K562 (cell line): Measurements from ENCODE around the gene NAT10. TPM values are rescaled to one million over a fixed set of nuclear protein-coding genes. Genes with fewer than 3 reads are reported as not detected.

ENCODE experiments used
- ATAC-seq: fragments of 200-7000 bp; cut with Tn5 transposase; 3 replicates; pipeline ENCODE4 v1.9.1; 2020; ENCODE audit warnings: moderate library complexity
- BruUV-seq: library from RNA; stranded (reverse); fragments of 400-500 nt; replicated peaks from 2 replicates; lab custom pipeline; 2021; lab: Mats Ljungman, UMichigan
- CTCF ChIA-PET: fragments of 300-600 bp; formaldehyde crosslinking; extraction: SDS; loops from one replicate; lab custom pipeline; 2021; ENCODE audit warnings: low intra/inter-chr PET ratio; lab: Yijun Ruan, JAX
- POLR2A ChIA-PET: fragments of 300-600, 350-650 bp; sonication (Branson Sonifier 250); formaldehyde crosslinking; extraction: SDS; loops from one replicate; lab custom pipeline; 2021; ENCODE audit warnings: antibody characterized with exemption, inconsistent platforms; lab: Yijun Ruan, JAX
- DNase-seq, 4 experiments: peaks; one replicate each; pipeline versions ENCODE4 v3.0.0 to v3.0.0-alpha.2; 2011 to 2018; ENCODE audit warnings: low spot score in 3 of 4, mixed read lengths in 3 of 4; ENCODE audit errors: extremely low read depth in 1 of 4
- FAIRE-seq: peaks from 2 replicates; lab custom pipeline; 2011; peaks lifted over from hg19 to GRCh38; lab: Jason Lieb, UNC
- H2AFZ ChIP-seq: 2 replicates; pipeline ENCODE4 v1.6.0; 2011; ENCODE audit warnings: low read depth, low read length, control low read depth, inconsistent platforms
- H3K27ac ChIP-seq: fragments of 200-600 bp; 3 replicates; pipeline ENCODE4 v1.8.0; 2011; ENCODE audit warnings: low read depth, mild to moderate bottlenecking, control low read depth, inconsistent platforms, low read length, moderate library complexity, mixed read lengths; ENCODE audit errors: extremely low read depth
- H3K27me3 ChIP-seq, 2 experiments: fragments of 300-600 bp in 1 of 2; 2 replicates in 1 of 2; 3 replicates in 1 of 2; pipeline versions ENCODE4 v1.6.0 to v1.8.0; 2011; ENCODE audit warnings: inconsistent platforms in 2 of 2, low read length in 2 of 2, mild to moderate bottlenecking in 1 of 2, mixed read lengths in 1 of 2, moderate library complexity in 1 of 2; ENCODE audit not compliant: control insufficient read depth in 2 of 2, insufficient read depth in 2 of 2
- H3K36me3 ChIP-seq: fragments of 300-600 bp; 3 replicates; pipeline ENCODE4 v1.8.0; 2011; ENCODE audit warnings: mild to moderate bottlenecking, low read length, inconsistent platforms; ENCODE audit not compliant: control insufficient read depth, insufficient read depth
- H3K4me1 ChIP-seq, 2 experiments: fragments of 200-600 bp in 1 of 2; replicated peaks in 1 of 2; 2 replicates in 1 of 2; 3 replicates in 1 of 2; pipeline versions ENCODE4 v1.5.1 to v1.8.0; 2011; ENCODE audit warnings: inconsistent platforms in 2 of 2, low read length in 2 of 2, mild to moderate bottlenecking in 1 of 2, mixed read lengths in 1 of 2, moderate library complexity in 1 of 2; ENCODE audit not compliant: control insufficient read depth in 2 of 2, insufficient read depth in 2 of 2
- H3K4me2 ChIP-seq: 2 replicates; pipeline ENCODE4 v1.6.1; 2011; ENCODE audit warnings: low read length, control low read depth, inconsistent platforms, mixed read lengths; ENCODE audit not compliant: insufficient read depth
- H3K4me3 ChIP-seq: fragments of 200-600 bp; sonication (generic), shearing (Covaris generic); 2 replicates; pipeline ENCODE4 v1.5.1; 2016; ENCODE audit warnings: control low read depth, inconsistent platforms
- H3K79me2 ChIP-seq: fragments of 200-600 bp; 3 replicates; pipeline ENCODE4 v1.8.0; 2011; ENCODE audit warnings: low read length, inconsistent platforms; ENCODE audit not compliant: control insufficient read depth, insufficient read depth
- H3K9ac ChIP-seq, 2 experiments: 2 replicates each; pipeline versions ENCODE4 v1.6.0 to v1.6.1; 2011; ENCODE audit warnings: low read depth in 2 of 2, low read length in 2 of 2, control low read depth in 1 of 2, inconsistent platforms in 1 of 2, mild to moderate bottlenecking in 1 of 2, mixed read lengths in 1 of 2; ENCODE audit not compliant: insufficient read depth in 1 of 2
- H3K9me1 ChIP-seq: one replicate; pipeline ENCODE4 v1.6.0; 2011; ENCODE audit warnings: inconsistent platforms, mild to moderate bottlenecking, low read length, moderate library complexity; ENCODE audit not compliant: control insufficient read depth, insufficient read depth
- H3K9me3 ChIP-seq: replicated peaks from 2 replicates; pipeline ENCODE4 v1.5.1; 2011; ENCODE audit warnings: low read depth, low read length, inconsistent platforms; ENCODE audit not compliant: control insufficient read depth, insufficient read depth
- H4K20me1 ChIP-seq: replicated peaks from 2 replicates; pipeline ENCODE4 v1.6.1; 2011; ENCODE audit warnings: low read length, inconsistent platforms, mixed read lengths; ENCODE audit not compliant: control insufficient read depth, insufficient read depth
- ARNT ChIP-seq, 2 experiments: fragments of 450-650 bp; IDR thresholded peaks; 2 replicates each; pipeline ENCODE4 v1.6.1; 2016; ENCODE audit warnings: mild to moderate bottlenecking in 1 of 2
- GTF2A2 ChIP-seq: IDR thresholded peaks from 2 replicates; pipeline ENCODE4 v1.6.1; 2016; ENCODE audit warnings: mild to moderate bottlenecking, missing genetic modification characterization, missing compliant biosample characterization
- KDM1A ChIP-seq, 2 experiments: fragments of 450-650 bp; IDR thresholded peaks; 2 replicates each; pipeline ENCODE4 v1.6.1; 2016; ENCODE audit warnings: mild to moderate bottlenecking in 2 of 2
- PCBP1 ChIP-seq: fragments of 200-400 bp; formaldehyde crosslinking; IDR thresholded peaks from 2 replicates; pipeline ENCODE4 v1.6.1; 2018; ENCODE audit warnings: mild to moderate bottlenecking, low read depth, low read length; ENCODE audit not compliant: poor library complexity, severe bottlenecking
- RAD21 ChIP-seq, 2 experiments: fragments of 250-450 bp in 1 of 2; fragments of 450-650 bp in 1 of 2; sonication (Bioruptor Pico) in 1 of 2; formaldehyde crosslinking in 1 of 2; IDR thresholded peaks in 1 of 2; conservative IDR thresholded peaks in 1 of 2; 2 replicates each; pipeline versions ENCODE4 v1.4.0 to v1.8.0; 2020 to 2022; ENCODE audit warnings: mild to moderate bottlenecking in 2 of 2, moderate library complexity in 1 of 2
- SMC3 ChIP-seq: conservative IDR thresholded peaks from 2 replicates; pipeline ENCODE4 v1.6.1; 2011; ENCODE audit warnings: low read depth, low read length, improper control_type of control experiment; ENCODE audit not compliant: insufficient read depth
- STAG1 ChIP-seq: sonication (generic); formaldehyde crosslinking; IDR thresholded peaks from 2 replicates; pipeline ENCODE4 v1.5.0; 2020; ENCODE audit warnings: missing genetic modification reagents, borderline replicate concordance
- SUPT5H ChIP-seq: fragments of 450-650 bp; IDR thresholded peaks from 2 replicates; pipeline ENCODE4 v1.6.1; 2016
- WGBS: fragments of 100-300 bp; shearing (Covaris generic); methylation state at CpG from one replicate; pipeline ENCODE4 v1.1.6; 2016; ENCODE audit warnings: low coverage, mixed read lengths; ENCODE audit not compliant: insufficient coverage; ENCODE audit errors: missing lambda C conversion rate; 5-methylcytosine and 5-hydroxymethylcytosine counted together
- in situ Hi-C: fragments of 300-500 bp; cut with MboI; formaldehyde crosslinking; loops from 4 replicates; pipeline ENCODE4 v1.15.0; 2018; ENCODE audit warnings: inconsistent platforms, mixed read lengths
- intact Hi-C: fragments of 100-400 bp; cut with micrococcal nuclease; formaldehyde crosslinking; loops from 2 replicates; pipeline ENCODE4 v1.14.2; 2022
- polyA plus RNA-seq, 8 experiments: library from polyadenylated mRNA; depleted of rRNA in 4 of 8; stranded (reverse) in 5 of 8; unstranded in 3 of 8; fragments of >200 nt; fragmentation: Nextera tagmentation in 2 of 8; fragmentation: Illumina TruSeq in 1 of 8; extraction: Ambion mirVana in 2 of 8; extraction: Trizol in 1 of 8; gene quantifications; 2 replicates each; pipeline versions ENCODE4 v1.2.1 to v1.2.3, GENCODE V29; 2011 to 2014; ENCODE audit warnings: inconsistent platforms in 1 of 8, missing spikeins in 1 of 8
- total RNA-seq, 7 experiments: library from RNA; depleted of rRNA in 6 of 7; stranded (reverse); fragments of >200 nt in 6 of 7; fragmentation: Illumina TruSeq in 2 of 7; extraction: Trizol in 2 of 7; gene quantifications; 2 replicates each; pipeline versions ENCODE4 v1.2.1 to v1.2.3, GENCODE V29; 2011 to 2021; ENCODE audit warnings: low replicate concordance in 1 of 7
- TF ChIP-seq, protein P1 (sequence below): sonication (generic); formaldehyde crosslinking; IDR thresholded peaks from 2 replicates; pipeline ENCODE4 v1.4.0; 2020; ENCODE audit warnings: mild to moderate bottlenecking, missing genetic modification reagents
- TF ChIP-seq, protein P2 (sequence below): fragments of 250-450 bp; sonication (Bioruptor Pico); IDR thresholded peaks from 2 replicates; pipeline ENCODE4 v1.8.0; 2021; ENCODE audit warnings: moderate library complexity, mild to moderate bottlenecking, inconsistent platforms
- TF ChIP-seq, protein P3 (sequence below): fragments of 450-650 bp; formaldehyde crosslinking; IDR thresholded peaks from 2 replicates; pipeline ENCODE4 v1.4.0; 2020; ENCODE audit warnings: mild to moderate bottlenecking, moderate library complexity
- TF ChIP-seq, protein P4 (sequence below), 3 experiments: IDR thresholded peaks in 2 of 3; conservative IDR thresholded peaks in 1 of 3; 2 replicates each; pipeline ENCODE4 v1.5.1; 2011 to 2012; ENCODE audit warnings: low read length in 3 of 3, mild to moderate bottlenecking in 3 of 3, control low read depth in 2 of 3, improper control_type of control experiment in 1 of 3, inconsistent platforms in 1 of 3, low read depth in 1 of 3, mixed read lengths in 1 of 3, moderate library complexity in 1 of 3; ENCODE audit not compliant: insufficient read depth in 2 of 3

NAT10 gene
- total and polyA plus RNA-seq, 9 of the 15 experiments (the other 6 are each of a cell fraction or from before 2014, with no cell fraction given), result 55.4 to 125 (median 86.3) TPM

DNA sequence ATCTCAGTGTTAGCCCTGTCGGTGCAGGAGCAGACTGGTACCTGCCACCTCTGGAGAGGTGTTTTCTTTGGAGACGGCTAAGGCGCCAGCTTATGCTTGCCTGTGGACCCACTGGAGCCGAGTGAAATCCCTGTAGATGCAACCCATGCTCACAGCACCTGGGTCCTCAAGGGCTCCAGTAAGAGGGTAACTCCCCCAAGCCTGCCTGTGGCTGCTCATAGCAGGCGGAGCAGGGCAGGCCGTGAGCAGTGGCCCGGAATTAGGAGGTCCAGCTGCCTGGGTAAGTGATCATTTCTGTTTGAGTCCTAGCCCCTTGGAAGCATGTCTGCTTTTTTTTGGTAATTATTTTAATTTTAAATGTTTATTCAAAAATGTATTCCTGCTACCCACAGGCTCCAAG lies 43.8 kb downstream of the NAT10 start (continued):
- TF ChIP-seq, protein P1, sequence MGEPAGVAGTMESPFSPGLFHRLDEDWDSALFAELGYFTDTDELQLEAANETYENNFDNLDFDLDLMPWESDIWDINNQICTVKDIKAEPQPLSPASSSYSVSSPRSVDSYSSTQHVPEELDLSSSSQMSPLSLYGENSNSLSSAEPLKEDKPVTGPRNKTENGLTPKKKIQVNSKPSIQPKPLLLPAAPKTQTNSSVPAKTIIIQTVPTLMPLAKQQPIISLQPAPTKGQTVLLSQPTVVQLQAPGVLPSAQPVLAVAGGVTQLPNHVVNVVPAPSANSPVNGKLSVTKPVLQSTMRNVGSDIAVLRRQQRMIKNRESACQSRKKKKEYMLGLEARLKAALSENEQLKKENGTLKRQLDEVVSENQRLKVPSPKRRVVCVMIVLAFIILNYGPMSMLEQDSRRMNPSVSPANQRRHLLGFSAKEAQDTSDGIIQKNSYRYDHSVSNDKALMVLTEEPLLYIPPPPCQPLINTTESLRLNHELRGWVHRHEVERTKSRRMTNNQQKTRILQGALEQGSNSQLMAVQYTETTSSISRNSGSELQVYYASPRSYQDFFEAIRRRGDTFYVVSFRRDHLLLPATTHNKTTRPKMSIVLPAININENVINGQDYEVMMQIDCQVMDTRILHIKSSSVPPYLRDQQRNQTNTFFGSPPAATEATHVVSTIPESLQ, result no peak
- TF ChIP-seq PCBP1 (no peak), KDM1A (IDR thresholded peaks at IDR 0.05) (no peak)
- TF ChIP-seq, protein P2, sequence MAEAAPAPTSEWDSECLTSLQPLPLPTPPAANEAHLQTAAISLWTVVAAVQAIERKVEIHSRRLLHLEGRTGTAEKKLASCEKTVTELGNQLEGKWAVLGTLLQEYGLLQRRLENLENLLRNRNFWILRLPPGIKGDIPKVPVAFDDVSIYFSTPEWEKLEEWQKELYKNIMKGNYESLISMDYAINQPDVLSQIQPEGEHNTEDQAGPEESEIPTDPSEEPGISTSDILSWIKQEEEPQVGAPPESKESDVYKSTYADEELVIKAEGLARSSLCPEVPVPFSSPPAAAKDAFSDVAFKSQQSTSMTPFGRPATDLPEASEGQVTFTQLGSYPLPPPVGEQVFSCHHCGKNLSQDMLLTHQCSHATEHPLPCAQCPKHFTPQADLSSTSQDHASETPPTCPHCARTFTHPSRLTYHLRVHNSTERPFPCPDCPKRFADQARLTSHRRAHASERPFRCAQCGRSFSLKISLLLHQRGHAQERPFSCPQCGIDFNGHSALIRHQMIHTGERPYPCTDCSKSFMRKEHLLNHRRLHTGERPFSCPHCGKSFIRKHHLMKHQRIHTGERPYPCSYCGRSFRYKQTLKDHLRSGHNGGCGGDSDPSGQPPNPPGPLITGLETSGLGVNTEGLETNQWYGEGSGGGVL (CRISPR knock-in tag), result no peak

DNA sequence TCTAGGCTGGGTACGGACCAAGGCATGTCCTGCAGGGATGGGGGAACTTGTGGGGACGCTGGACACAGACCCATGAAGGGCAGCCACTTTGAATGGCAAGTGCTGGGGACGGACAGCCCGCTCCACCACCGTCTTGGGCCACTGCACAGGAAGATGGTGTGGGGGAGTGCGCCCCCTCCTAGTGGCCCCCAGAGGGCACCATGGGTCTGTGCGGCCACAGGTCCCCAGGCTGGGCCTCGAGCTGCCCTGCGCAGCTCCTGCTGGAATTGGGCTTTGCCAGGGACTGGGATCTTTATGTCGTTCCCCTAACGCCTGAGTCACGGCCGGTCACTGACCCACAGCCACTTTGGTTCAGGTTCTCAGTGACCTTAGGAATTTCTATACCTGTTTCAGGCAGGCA lies 44.4 kb downstream of the NAT10 start:
- Histone ChIP-seq H3K27me3 (no peaks in the 10 kb centered on the region), H3K9me1 (no peaks in the 10 kb centered on the region), H3K9me3 (no peaks in the 10 kb centered on the region), H3K4me2 (no peak overlapping the region), H3K4me1 (peaks cover 0 to 9% of the 10 kb centered on the region in 2 experiments; a peak in 1 of 5 replicates), H3K4me3 (no peak overlapping the region), H4K20me1 (peaks cover 3% of the 10 kb centered on the region; the same call in 1 of the 2 replicates), H3K79me2 (no peaks in the 10 kb centered on the region), H3K27ac (no peak overlapping the region), H2AFZ (no peak overlapping the region), H3K36me3 (peaks cover 96% of the 10 kb centered on the region), H3K9ac (no peak overlapping the region; a peak in 1 of 4 replicates)
- in situ Hi-C loops (loop anchor here (25.0 kb wide), 1 partner anchor 312 kb away; no protein-coding TSS in a partner anchor), intact Hi-C loops (no loop called here)
- WGBS, result 87% methylated on average over 10 of the region's 13 CpGs
- FAIRE-seq (no peak), ATAC-seq (peak; percentile 75), DNase-seq (peak; percentile 20 to 52 (median 44))
- ChIA-PET POLR2A (interaction anchor here (1.2 to 1.8 kb wide), 3 partner anchors 8 to 44 kb away, joined by 3 to 8 read pairs (median 6); partner anchors contain the start of gene NAT10), CTCF (interaction anchor here (0.7 to 1.1 kb wide), 2 partner anchors 209 to 210 kb away, joined by 4 to 5 read pairs; no protein-coding TSS in a partner anchor)
- no TSS peak for BruUV-seq
- peak; percentile 49; the same call in 1 of the 2 replicates for TF ChIP-seq SMC3
- no peak for TF ChIP-seq SUPT5H
- TF ChIP-seq RAD21 (CRISPR knock-in tag; conservative IDR thresholded peaks at IDR 0.05 in 1 of 2, IDR thresholded peaks at IDR 0.05 in 1 of 2), result peak; percentile 24 to 42; a peak in 1 of 4 replicates
- TF ChIP-seq, protein P3, sequence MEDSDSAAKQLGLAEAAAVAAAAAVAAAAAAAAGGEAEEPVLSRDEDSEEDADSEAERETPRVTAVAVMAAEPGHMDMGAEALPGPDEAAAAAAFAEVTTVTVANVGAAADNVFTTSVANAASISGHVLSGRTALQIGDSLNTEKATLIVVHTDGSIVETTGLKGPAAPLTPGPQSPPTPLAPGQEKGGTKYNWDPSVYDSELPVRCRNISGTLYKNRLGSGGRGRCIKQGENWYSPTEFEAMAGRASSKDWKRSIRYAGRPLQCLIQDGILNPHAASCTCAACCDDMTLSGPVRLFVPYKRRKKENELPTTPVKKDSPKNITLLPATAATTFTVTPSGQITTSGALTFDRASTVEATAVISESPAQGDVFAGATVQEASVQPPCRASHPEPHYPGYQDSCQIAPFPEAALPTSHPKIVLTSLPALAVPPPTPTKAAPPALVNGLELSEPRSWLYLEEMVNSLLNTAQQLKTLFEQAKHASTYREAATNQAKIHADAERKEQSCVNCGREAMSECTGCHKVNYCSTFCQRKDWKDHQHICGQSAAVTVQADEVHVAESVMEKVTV (CRISPR knock-in tag), result peak; percentile 28; the same call in 1 of the 2 replicates
- no peak for TF ChIP-seq GTF2A2 (tag)
- peak; percentile 32; the same call in 1 of the 2 replicates for TF ChIP-seq STAG1 (CRISPR knock-in tag)
- no peak for TF ChIP-seq ARNT (IDR thresholded peaks at IDR 0.05)
- TF ChIP-seq, protein P4, sequence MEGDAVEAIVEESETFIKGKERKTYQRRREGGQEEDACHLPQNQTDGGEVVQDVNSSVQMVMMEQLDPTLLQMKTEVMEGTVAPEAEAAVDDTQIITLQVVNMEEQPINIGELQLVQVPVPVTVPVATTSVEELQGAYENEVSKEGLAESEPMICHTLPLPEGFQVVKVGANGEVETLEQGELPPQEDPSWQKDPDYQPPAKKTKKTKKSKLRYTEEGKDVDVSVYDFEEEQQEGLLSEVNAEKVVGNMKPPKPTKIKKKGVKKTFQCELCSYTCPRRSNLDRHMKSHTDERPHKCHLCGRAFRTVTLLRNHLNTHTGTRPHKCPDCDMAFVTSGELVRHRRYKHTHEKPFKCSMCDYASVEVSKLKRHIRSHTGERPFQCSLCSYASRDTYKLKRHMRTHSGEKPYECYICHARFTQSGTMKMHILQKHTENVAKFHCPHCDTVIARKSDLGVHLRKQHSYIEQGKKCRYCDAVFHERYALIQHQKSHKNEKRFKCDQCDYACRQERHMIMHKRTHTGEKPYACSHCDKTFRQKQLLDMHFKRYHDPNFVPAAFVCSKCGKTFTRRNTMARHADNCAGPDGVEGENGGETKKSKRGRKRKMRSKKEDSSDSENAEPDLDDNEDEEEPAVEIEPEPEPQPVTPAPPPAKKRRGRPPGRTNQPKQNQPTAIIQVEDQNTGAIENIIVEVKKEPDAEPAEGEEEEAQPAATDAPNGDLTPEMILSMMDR (IDR thresholded peaks at IDR 0.05 in 2 of 3, conservative IDR thresholded peaks at IDR 0.05 in 1 of 3; ENCODE audit: insufficient read depth in 2 of 3, low read depth in 1 of 3, low read length in 3 of 3), result peak; percentile 41 to 45 (median 45); a peak in 5 of 6 replicates
